HCT116 (cell line): Measurements from ENCODE around the gene CENPP. TPM values are rescaled to one million over a fixed set of nuclear protein-coding genes. Genes with fewer than 3 reads are reported as not detected.

Source experiments
- ATAC-seq: fragments of 200-7000 bp; cut with Tn5 transposase; 2 replicates; pipeline ENCODE4 v1.9.1; 2020; ENCODE audit warnings: mild to moderate bottlenecking, moderate library complexity
- BruUV-seq: library from RNA; stranded (reverse); fragments of 400-500 nt; replicated peaks from 2 replicates; lab custom pipeline; 2021; lab: Mats Ljungman, UMichigan
- CTCF ChIA-PET: fragments of 300-600 bp; sonication (Branson Sonifier 250); formaldehyde crosslinking; loops from one replicate; lab custom pipeline; 2021; ENCODE audit warnings: antibody characterized with exemption; lab: Charles Lee
- POLR2A ChIA-PET: fragments of 300-600, 350-600 bp; sonication (Branson Sonifier 250); formaldehyde crosslinking; loops from one replicate; lab custom pipeline; 2021; ENCODE audit warnings: antibody characterized with exemption; lab: Charles Lee
- RAD21 ChIA-PET, 2 experiments: fragments of 300-600 bp; sonication (Branson Sonifier 250); formaldehyde crosslinking; loops; one replicate each; lab custom pipeline; 2023; ENCODE audit warnings: low total read pairs in 2 of 2; ENCODE audit not compliant: uncharacterized antibody in 2 of 2, unreplicated experiment in 2 of 2, low non-redundant PET in 1 of 2; lab: Charles Lee
- DNase-seq: peaks from one replicate; pipeline ENCODE4 v3.0.0-alpha.2; 2010; ENCODE audit warnings: low read depth, low spot score
- H2AFZ ChIP-seq: fragments of 200-600 bp; shearing (Covaris generic), sonication (generic); 2 replicates; pipeline ENCODE4 v1.6.1; 2017; ENCODE audit warnings: low read depth, mixed run types, mixed read lengths, antibody characterized with exemption, low read length; ENCODE audit not compliant: poor library complexity, severe bottlenecking
- H3K27ac ChIP-seq: 2 replicates; pipeline ENCODE4 v1.5.1; 2012; ENCODE audit warnings: low read depth, low read length
- H3K27me3 ChIP-seq: fragments of 200-600 bp; sonication (generic); 2 replicates; pipeline ENCODE4 v1.6.1; 2016; ENCODE audit warnings: mixed run types, low read length, mixed read lengths; ENCODE audit not compliant: insufficient read depth
- H3K36me3 ChIP-seq, 2 experiments: fragments of 200-500 bp in 1 of 2; fragments of 200-600 bp in 1 of 2; sonication (Bioruptor generic) in 1 of 2; sonication (generic) in 1 of 2; 2 replicates each; pipeline versions ENCODE4 v1.5.1 to v1.6.1; 2014 to 2016; ENCODE audit warnings: low read length in 2 of 2, inconsistent platforms in 1 of 2, mixed read lengths in 1 of 2, mixed run types in 1 of 2; ENCODE audit not compliant: insufficient read depth in 2 of 2, control insufficient read depth in 1 of 2
- H3K4me1 ChIP-seq, 2 experiments: fragments of 200-600 bp in 1 of 2; sonication (generic) in 1 of 2; 2 replicates each; pipeline versions ENCODE4 v1.5.1 to v1.6.1; 2012 to 2017; ENCODE audit warnings: low read length in 2 of 2, inconsistent platforms in 1 of 2, mild to moderate bottlenecking in 1 of 2, mixed read lengths in 1 of 2, mixed run types in 1 of 2, moderate library complexity in 1 of 2; ENCODE audit not compliant: insufficient read depth in 2 of 2, control insufficient read depth in 1 of 2
- H3K4me2 ChIP-seq: fragments of 200-600 bp; sonication (generic); 2 replicates; pipeline ENCODE4 v1.6.1; 2017; ENCODE audit warnings: mixed run types, low read length, mixed read lengths
- H3K4me3 ChIP-seq, 2 experiments: fragments of 200-600 bp in 1 of 2; sonication (generic) in 1 of 2; replicated peaks in 1 of 2; 2 replicates each; pipeline ENCODE4 v1.5.1; 2011 to 2016; ENCODE audit warnings: low read length in 2 of 2, control low read depth in 1 of 2, low read depth in 1 of 2, mild to moderate bottlenecking in 1 of 2, mixed read lengths in 1 of 2, mixed run types in 1 of 2
- H3K79me2 ChIP-seq: fragments of 200-600 bp; sonication (generic); 2 replicates; pipeline ENCODE4 v1.6.1; 2017; ENCODE audit warnings: mild to moderate bottlenecking, mixed run types, low read length, moderate library complexity, mixed read lengths; ENCODE audit not compliant: insufficient read depth
- H3K9ac ChIP-seq: fragments of 200-600 bp; sonication (generic); 2 replicates; pipeline ENCODE4 v1.6.1; 2016; ENCODE audit warnings: low read length, mixed read lengths
- H3K9me2 ChIP-seq: fragments of 200-600 bp; sonication (generic), shearing (Covaris generic); 2 replicates; pipeline ENCODE4 v1.6.1; 2017; ENCODE audit warnings: mixed run types, mild to moderate bottlenecking, moderate library complexity; ENCODE audit not compliant: insufficient read depth
- H3K9me3 ChIP-seq, 2 experiments: fragments of 200-500 bp in 1 of 2; fragments of 200-600 bp in 1 of 2; sonication (Bioruptor generic) in 1 of 2; sonication (generic) in 1 of 2; 2 replicates each; pipeline ENCODE4 v1.6.1; 2014 to 2017; ENCODE audit warnings: low read length in 2 of 2, mixed read lengths in 2 of 2, inconsistent platforms in 1 of 2, low read depth in 1 of 2, mild to moderate bottlenecking in 1 of 2, mixed run types in 1 of 2, moderate library complexity in 1 of 2; ENCODE audit not compliant: control insufficient read depth in 1 of 2, insufficient read depth in 1 of 2
- H4K20me1 ChIP-seq: fragments of 200-600 bp; sonication (generic), shearing (Covaris generic); 2 replicates; pipeline ENCODE4 v1.6.1; 2017; ENCODE audit warnings: mixed run types, mild to moderate bottlenecking, moderate library complexity; ENCODE audit not compliant: insufficient read depth
- CEBPB ChIP-seq: IDR thresholded peaks from 2 replicates; pipeline ENCODE4 v1.6.1; 2012; ENCODE audit warnings: low read depth
- EGR1 ChIP-seq: IDR thresholded peaks from 2 replicates; pipeline ENCODE4 v1.6.1; 2012; ENCODE audit warnings: low read depth
- ELF1 ChIP-seq: IDR thresholded peaks from 2 replicates; pipeline ENCODE4 v1.6.1; 2012; ENCODE audit warnings: low read depth, borderline replicate concordance
- EZH2 ChIP-seq: fragments of 200-600 bp; sonication (generic); IDR thresholded peaks from 2 replicates; pipeline ENCODE4 v1.6.1; 2017; ENCODE audit warnings: antibody characterized with exemption, mixed run types
- FOSL1 ChIP-seq: IDR thresholded peaks from 2 replicates; pipeline ENCODE4 v1.6.1; 2012; ENCODE audit warnings: low read depth
- POLR2AphosphoS5 ChIP-seq: IDR thresholded peaks from 2 replicates; pipeline ENCODE4 v1.6.1; 2011; ENCODE audit warnings: mild to moderate bottlenecking, low read depth, low read length, moderate library complexity
- SIN3A ChIP-seq: IDR thresholded peaks from 2 replicates; pipeline ENCODE4 v1.6.1; 2012; ENCODE audit warnings: low read depth
- SRF ChIP-seq: IDR thresholded peaks from 2 replicates; pipeline ENCODE4 v1.6.1; 2012; ENCODE audit warnings: low read depth
- TCF7L2 ChIP-seq: IDR thresholded peaks from 2 replicates; pipeline ENCODE4 v1.7.0; 2011; ENCODE audit warnings: borderline replicate concordance, inconsistent platforms; ENCODE audit not compliant: insufficient read depth, insufficient read length; ENCODE audit errors: extremely low read depth
- YY1 ChIP-seq: IDR thresholded peaks from 2 replicates; pipeline ENCODE4 v1.6.1; 2011; ENCODE audit warnings: low read length, low read depth, moderate library complexity, mild to moderate bottlenecking; ENCODE audit not compliant: insufficient replicate concordance; ENCODE audit errors: extremely low read depth
- ZFX ChIP-seq: fragments of 450-650 bp; IDR thresholded peaks from 2 replicates; pipeline ENCODE4 v1.6.1; 2017
- ZNF274 ChIP-seq: fragments of 200-500 bp; sonication (Bioruptor generic); IDR thresholded peaks from 2 replicates; pipeline ENCODE4 v1.6.1; 2014; ENCODE audit warnings: mild to moderate bottlenecking, low read depth, low read length, inconsistent platforms
- intact Hi-C: fragments of 100-400 bp; cut with micrococcal nuclease; formaldehyde crosslinking; loops from 2 replicates; pipeline ENCODE4 v1.10.0; 2022
- total RNA-seq: library from RNA; stranded (reverse); gene quantifications from one replicate; pipeline ENCODE4 v1.2.1, GENCODE V29; 2021; ENCODE audit not compliant: unreplicated experiment
- TF ChIP-seq, protein P1 (sequence below): IDR thresholded peaks from 2 replicates; pipeline ENCODE4 v1.6.1; 2011; ENCODE audit warnings: mild to moderate bottlenecking, low read length, moderate library complexity; ENCODE audit not compliant: insufficient replicate concordance; ENCODE audit errors: extremely low read depth
- TF ChIP-seq, protein P2 (sequence below): IDR thresholded peaks from 2 replicates; pipeline ENCODE4 v1.6.1; 2012

The CENPP gene
- total RNA-seq, 1 experiment from 2014 or later: 7.0 TPM

GRCh38 chr9:92664394-92665152 is 338.8 kb downstream of the CENPP start:
- Histone ChIP-seq H3K4me3 (no peak overlapping the region), H2AFZ (no peak overlapping the region), H3K36me3 (peaks cover 3 to 10% of the 10 kb centered on the region in 2 experiments; a peak in 1 of 4 replicates), H3K9me2 (no peaks in the 10 kb centered on the region)
- BruUV-seq: no TSS peak
- POLR2A ChIA-PET: no interaction called here
- TF ChIP-seq ZNF274 (no peak), FOSL1 (no peak), POLR2AphosphoS5 (no peak), YY1 (no peak), ZFX (no peak)
- TF ChIP-seq, protein P1, sequence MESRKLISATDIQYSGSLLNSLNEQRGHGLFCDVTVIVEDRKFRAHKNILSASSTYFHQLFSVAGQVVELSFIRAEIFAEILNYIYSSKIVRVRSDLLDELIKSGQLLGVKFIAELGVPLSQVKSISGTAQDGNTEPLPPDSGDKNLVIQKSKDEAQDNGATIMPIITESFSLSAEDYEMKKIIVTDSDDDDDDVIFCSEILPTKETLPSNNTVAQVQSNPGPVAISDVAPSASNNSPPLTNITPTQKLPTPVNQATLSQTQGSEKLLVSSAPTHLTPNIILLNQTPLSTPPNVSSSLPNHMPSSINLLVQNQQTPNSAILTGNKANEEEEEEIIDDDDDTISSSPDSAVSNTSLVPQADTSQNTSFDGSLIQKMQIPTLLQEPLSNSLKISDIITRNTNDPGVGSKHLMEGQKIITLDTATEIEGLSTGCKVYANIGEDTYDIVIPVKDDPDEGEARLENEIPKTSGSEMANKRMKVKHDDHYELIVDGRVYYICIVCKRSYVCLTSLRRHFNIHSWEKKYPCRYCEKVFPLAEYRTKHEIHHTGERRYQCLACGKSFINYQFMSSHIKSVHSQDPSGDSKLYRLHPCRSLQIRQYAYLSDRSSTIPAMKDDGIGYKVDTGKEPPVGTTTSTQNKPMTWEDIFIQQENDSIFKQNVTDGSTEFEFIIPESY: no peak
- TF ChIP-seq, all 23 proteins: peak for 0
- intact Hi-C loops: no loop called here
- H3K4me1 ChIP-seq: peaks cover 7 to 9% of the 10 kb centered on the region in 2 experiments; a peak in 3 of 4 replicates
- H3K79me2 ChIP-seq: peaks cover 99% of the 10 kb centered on the region
- H3K9ac ChIP-seq: no peak overlapping the region
- ATAC-seq (no peak), DNase-seq (no peak)
- CTCF ChIA-PET: no interaction called here
- RAD21 ChIA-PET: no interaction called here
- no peaks in the 10 kb centered on the region for H3K9me3 ChIP-seq
- no peaks in the 10 kb centered on the region for H4K20me1 ChIP-seq
- H3K27me3 ChIP-seq: no peaks in the 10 kb centered on the region
- no peak overlapping the region for H3K4me2 ChIP-seq
- no peak overlapping the region for H3K27ac ChIP-seq

- Histone ChIP-seq H3K9ac (no peak overlapping the region), H3K4me1 (peaks cover 7 to 9% of the 10 kb centered on the region in 2 experiments; a peak in 3 of 4 replicates), H3K27ac (no peak overlapping the region), H4K20me1 (no peaks in the 10 kb centered on the region), H2AFZ (no peak overlapping the region), H3K4me2 (no peak overlapping the region), H3K9me3 (no peaks in the 10 kb centered on the region), H3K9me2 (no peaks in the 10 kb centered on the region), H3K27me3 (no peaks in the 10 kb centered on the region), H3K79me2 (peaks cover 95% of the 10 kb centered on the region), H3K36me3 (peaks cover 3 to 10% of the 10 kb centered on the region in 2 experiments; a peak in 1 of 4 replicates), H3K4me3 (no peak overlapping the region)
- no TSS peak for BruUV-seq
- DNase-seq: no peak
- TF ChIP-seq EZH2: no peak
- TF ChIP-seq TCF7L2: no peak
- TF ChIP-seq CEBPB: no peak
- no peak for TF ChIP-seq ELF1
- no peak for TF ChIP-seq SIN3A
- TF ChIP-seq EGR1: no peak
- no peak for TF ChIP-seq SRF
- TF ChIP-seq, protein P2, sequence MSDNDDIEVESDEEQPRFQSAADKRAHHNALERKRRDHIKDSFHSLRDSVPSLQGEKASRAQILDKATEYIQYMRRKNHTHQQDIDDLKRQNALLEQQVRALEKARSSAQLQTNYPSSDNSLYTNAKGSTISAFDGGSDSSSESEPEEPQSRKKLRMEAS: no peak
- ChIA-PET RAD21 (no interaction called here), POLR2A (no interaction called here), CTCF (no interaction called here)
- ATAC-seq: no peak
- intact Hi-C loops: no loop called here
Observed at GRCh38 chr9:92665836-92666235, 340.1 kb downstream of the CENPP start.
